Measurements from ENCODE around the gene BMERB1. TPM values are rescaled to one million over a fixed set of nuclear protein-coding genes. Genes with fewer than 3 reads are reported as not detected.
A peak's percentile ranks its signal among the peaks of the same experiment; 100 is the strongest.
"Not testable (repeated sequence)": the region's sequence is repeated elsewhere in the genome, so short reads cannot be mapped to it uniquely, and the experiment has no call there.

BMERB1 gene
- total RNA-seq, 1 donor from 2014 or later: 17.4 TPM

- peak; percentile 30 for DNase-seq (ENCODE audit: low read depth)
Measured at GRCh38 chr16:15461376-15461775, 27.0 kb downstream of the BMERB1 start.

GRCh38 chr16:15464401-15465186 lies 30.2 kb downstream of the BMERB1 start:
- DNase-seq (ENCODE audit: low read depth): no peak

GRCh38 chr16:15466131-15466530 lies 31.7 kb downstream of the BMERB1 start:
- DNase-seq (ENCODE audit: low read depth): no peak

GRCh38 chr16:15466886-15467781 lies 32.7 kb downstream of the BMERB1 start:
- DNase-seq (ENCODE audit: low read depth): no peak

- DNase-seq (ENCODE audit: low read depth): not testable (repeated sequence)
Measured at GRCh38 chr16:15476971-15477370, 42.6 kb downstream of the BMERB1 start.

GRCh38 chr16:15477802-15478201 lies 43.4 kb downstream of the BMERB1 start:
- no peak for DNase-seq (ENCODE audit: low read depth)

GRCh38 chr16:15482068-15482747 lies 47.8 kb downstream of the BMERB1 start:
- DNase-seq (ENCODE audit: low read depth): peak; percentile 80

GRCh38 chr16:15482748-15483298 lies 48.4 kb downstream of the BMERB1 start:
- no peak for DNase-seq (ENCODE audit: low read depth)

GRCh38 chr16:15483857-15484256 lies 49.5 kb downstream of the BMERB1 start:
- no peak for DNase-seq (ENCODE audit: low read depth)

GRCh38 chr16:15484662-15485061 lies 50.3 kb downstream of the BMERB1 start:
- no peak for DNase-seq (ENCODE audit: low read depth)

GRCh38 chr16:15485175-15485574 lies 50.8 kb downstream of the BMERB1 start:
- no peak for DNase-seq (ENCODE audit: low read depth)

- no peak for DNase-seq (ENCODE audit: low read depth)
Measured at GRCh38 chr16:15486661-15487060, 52.3 kb downstream of the BMERB1 start.

GRCh38 chr16:15487336-15488284 lies 53.2 kb downstream of the BMERB1 start:
- no peak for DNase-seq (ENCODE audit: low read depth)

- DNase-seq (ENCODE audit: low read depth): no peak
Measured at GRCh38 chr16:15489016-15489415, 54.6 kb downstream of the BMERB1 start.

- no peak for DNase-seq (ENCODE audit: low read depth)
Measured at GRCh38 chr16:15490123-15490711, 55.8 kb downstream of the BMERB1 start.

GRCh38 chr16:15491411-15491810 lies 57.0 kb downstream of the BMERB1 start:
- DNase-seq (ENCODE audit: low read depth): no peak

- DNase-seq (ENCODE audit: low read depth): no peak
Measured at GRCh38 chr16:15492091-15492740, 57.8 kb downstream of the BMERB1 start.

- no peak for DNase-seq (ENCODE audit: low read depth)
Measured at GRCh38 chr16:15493466-15494180, 59.2 kb downstream of the BMERB1 start.

- DNase-seq (ENCODE audit: low read depth): peak; percentile 29
Measured at GRCh38 chr16:15494236-15494635, 59.8 kb downstream of the BMERB1 start.

Measured in myocyte (in vitro differentiated cells).